A172 (cell line): Measurements from ENCODE around the gene LAMB4. TPM values are rescaled to one million over a fixed set of nuclear protein-coding genes. Genes with fewer than 3 reads are reported as not detected.

Experiments used
- DNase-seq: peaks from one replicate; pipeline ENCODE4 v3.0.0-alpha.2; 2015; ENCODE audit warnings: low spot score
- total RNA-seq: library from RNA; depleted of rRNA; stranded (reverse); fragments of >200 nt; shearing (Covaris generic); gene quantifications from 2 replicates; pipeline ENCODE4 v1.2.3, GENCODE V29; 2014

Gene LAMB4
- total RNA-seq, 1 experiment from 2014 or later: not detected

- DNase-seq: peak; percentile 78
Measured at GRCh38 chr7:108079648-108080591, 50.2 kb downstream of the LAMB4 start.

GRCh38 chr7:108079276-108079647, 50.9 kb downstream of the LAMB4 start:
- no peak for DNase-seq

GRCh38 chr7:108078691-108079090, 51.5 kb downstream of the LAMB4 start:
- DNase-seq: no peak

- no peak for DNase-seq
Measured at GRCh38 chr7:108078211-108078673, 51.9 kb downstream of the LAMB4 start.

GRCh38 chr7:108077709-108078108, 52.5 kb downstream of the LAMB4 start:
- no peak for DNase-seq

- no peak for DNase-seq
Measured at GRCh38 chr7:108076156-108076555, 54.0 kb downstream of the LAMB4 start.

- no peak for DNase-seq
Measured at GRCh38 chr7:108073305-108074070, 56.7 kb downstream of the LAMB4 start.

- DNase-seq: no peak
Measured at GRCh38 chr7:108072739-108073138, 57.4 kb downstream of the LAMB4 start.

GRCh38 chr7:108072116-108072515, 58.0 kb downstream of the LAMB4 start:
- DNase-seq: no peak

- no peak for DNase-seq
Measured at GRCh38 chr7:108071551-108071950, 58.6 kb downstream of the LAMB4 start.

GRCh38 chr7:108069646-108070045, 60.5 kb downstream of the LAMB4 start:
- no peak for DNase-seq

GRCh38 chr7:108067844-108068243, 62.3 kb downstream of the LAMB4 start:
- no peak for DNase-seq

- DNase-seq: no peak
Measured at GRCh38 chr7:108066486-108066885, 63.7 kb downstream of the LAMB4 start.

GRCh38 chr7:108063520-108063933, 66.6 kb downstream of the LAMB4 start:
- no peak for DNase-seq

- no peak for DNase-seq
Measured at GRCh38 chr7:108062250-108063014, 67.7 kb downstream of the LAMB4 start.

GRCh38 chr7:108059526-108059925, 70.6 kb downstream of the LAMB4 start:
- DNase-seq: no peak

- no peak for DNase-seq
Measured at GRCh38 chr7:108057951-108058481, 72.1 kb downstream of the LAMB4 start.

- no peak for DNase-seq
Measured at GRCh38 chr7:108055611-108056021, 74.5 kb downstream of the LAMB4 start.

GRCh38 chr7:108054537-108054936, 75.6 kb downstream of the LAMB4 start:
- no peak for DNase-seq

- DNase-seq: no peak
Measured at GRCh38 chr7:108053250-108053649, 76.9 kb downstream of the LAMB4 start.

- DNase-seq: no peak
Measured at GRCh38 chr7:108051454-108051853, 78.7 kb downstream of the LAMB4 start.

GRCh38 chr7:108049962-108050361, 80.2 kb downstream of the LAMB4 start:
- no peak for DNase-seq
